IMR-90 (cell line): ENCODE measurements around the gene MAN1C1.
A peak's percentile ranks its signal among the peaks of the same experiment; 100 is the strongest.

Source experiments
- BHLHE40 ChIP-seq: fragments of 150-350 bp; IDR thresholded peaks from 2 replicates; pipeline ENCODE4 v1.6.1; 2016; ENCODE audit warnings: mild to moderate bottlenecking, low read depth, low read length
- CEBPB ChIP-seq: IDR thresholded peaks from 2 replicates; pipeline ENCODE4 v1.6.1; 2012; ENCODE audit warnings: low read depth, low read length, improper control_type of control experiment
- CHD1 ChIP-seq: IDR thresholded peaks from 2 replicates; pipeline ENCODE4 v1.6.1; 2012; ENCODE audit warnings: low read depth, low read length, improper control_type of control experiment
- CTCF ChIP-seq: conservative IDR thresholded peaks from 2 replicates; pipeline ENCODE4 v1.5.1; 2012; ENCODE audit warnings: mild to moderate bottlenecking, low read depth, low read length, improper control_type of control experiment
- FOS ChIP-seq: fragments of 150-350 bp; IDR thresholded peaks from 2 replicates; pipeline ENCODE4 v1.6.1; 2016; ENCODE audit warnings: low read depth, low read length
- MAZ ChIP-seq: IDR thresholded peaks from 2 replicates; pipeline ENCODE4 v1.6.1; 2012; ENCODE audit warnings: low read depth, mild to moderate bottlenecking, low read length, improper control_type of control experiment, moderate library complexity, borderline replicate concordance
- POLR2A ChIP-seq: IDR thresholded peaks from 2 replicates; pipeline ENCODE4 v1.6.1; 2012; ENCODE audit warnings: mild to moderate bottlenecking, low read depth, low read length
- RAD21 ChIP-seq: IDR thresholded peaks from 2 replicates; pipeline ENCODE4 v1.6.1; 2012; ENCODE audit warnings: low read length, improper control_type of control experiment
- RCOR1 ChIP-seq: IDR thresholded peaks from 2 replicates; pipeline ENCODE4 v1.6.1; 2012; ENCODE audit warnings: mild to moderate bottlenecking, low read length, improper control_type of control experiment; ENCODE audit not compliant: insufficient replicate concordance
- RFX5 ChIP-seq: IDR thresholded peaks from 2 replicates; pipeline ENCODE4 v1.8.0; 2012; ENCODE audit warnings: low read depth, mild to moderate bottlenecking, low read length, moderate library complexity
- SMC3 ChIP-seq: fragments of 150-350 bp; IDR thresholded peaks from 2 replicates; pipeline ENCODE4 v1.6.1; 2016; ENCODE audit warnings: low read depth, mild to moderate bottlenecking, antibody characterized with exemption, low read length, moderate library complexity

DNA sequence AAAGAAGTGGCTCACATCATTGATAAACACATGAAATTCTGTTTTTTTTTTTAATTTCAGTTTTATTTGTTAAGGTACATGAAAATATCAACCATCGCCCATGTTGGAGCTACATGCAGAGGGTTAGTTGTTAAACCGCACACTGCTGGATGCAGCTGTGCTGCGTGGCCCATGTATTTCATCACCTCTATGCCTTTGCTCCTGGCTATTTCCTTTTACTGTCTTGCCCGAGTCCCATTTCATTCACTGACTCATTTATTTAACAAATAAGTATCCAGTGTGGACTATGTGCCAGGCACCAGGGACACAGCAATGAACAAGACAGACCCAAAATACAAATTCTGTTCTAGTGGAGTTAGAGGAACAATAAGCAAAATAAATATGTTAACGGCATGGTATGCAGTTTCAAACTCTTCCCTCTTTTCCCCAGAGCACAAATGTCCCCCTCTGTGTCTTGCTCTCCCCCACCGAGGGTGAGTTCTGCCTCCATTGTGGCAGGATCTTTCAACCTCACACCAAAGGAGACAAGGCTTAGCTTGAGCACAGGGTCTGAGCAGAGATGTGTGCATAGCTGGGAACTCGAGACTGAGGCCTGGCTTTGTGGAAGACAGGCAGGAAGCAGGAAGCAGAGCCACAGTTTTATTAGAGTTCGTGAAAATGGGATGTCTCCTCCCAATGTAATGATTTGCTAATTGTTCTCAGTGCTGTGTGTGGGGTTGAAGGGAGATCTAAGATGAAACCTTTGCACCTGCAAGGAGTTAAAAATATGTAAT, 44.6 kb downstream of the MAN1C1 start:
- TF ChIP-seq POLR2A, result no peak
- TF ChIP-seq RAD21, result no peak
- no peak for TF ChIP-seq CTCF
- no peak for TF ChIP-seq RCOR1
- TF ChIP-seq SMC3, result no peak
- TF ChIP-seq BHLHE40, result no peak
- TF ChIP-seq MAZ, result no peak
- TF ChIP-seq CEBPB, result peak; percentile 70
- no peak for TF ChIP-seq CHD1
- TF ChIP-seq FOS, result no peak
- no peak for TF ChIP-seq RFX5
